Neural crest cell (in vitro differentiated cells): ENCODE results near the gene OR2D3. TPM values are rescaled to one million over a fixed set of nuclear protein-coding genes. Genes with fewer than 3 reads are reported as not detected.
"Not testable (repeated sequence)": the region's sequence is repeated elsewhere in the genome, so short reads cannot be mapped to it uniquely, and the experiment has no call there.

Source experiments
- DNase-seq: peaks from one replicate; pipeline ENCODE4 v3.0.0; 2021; ENCODE audit warnings: low read depth, mixed read lengths, low spot score
- H3K27ac Mint-ChIP-seq: one replicate; pipeline ENCODE4 v1.8.0; 2021; ENCODE audit warnings: mild to moderate bottlenecking, mixed read lengths; ENCODE audit not compliant: unreplicated experiment
- H3K27me3 Mint-ChIP-seq: 2 replicates; pipeline ENCODE4 v1.8.0; 2021; ENCODE audit warnings: low read depth, mild to moderate bottlenecking, mixed read lengths
- H3K36me3 Mint-ChIP-seq: 2 replicates; pipeline ENCODE4 v1.8.0; 2021; ENCODE audit warnings: low read depth, mild to moderate bottlenecking, mixed read lengths
- H3K4me1 Mint-ChIP-seq: 2 replicates; pipeline ENCODE4 v1.8.0; 2021; ENCODE audit warnings: mixed read lengths
- H3K4me3 Mint-ChIP-seq: one replicate; pipeline ENCODE4 v1.8.0; 2021; ENCODE audit warnings: mild to moderate bottlenecking, mixed read lengths
- H3K9me3 Mint-ChIP-seq: 2 replicates; pipeline ENCODE4 v1.8.0; 2021; ENCODE audit warnings: mixed read lengths
- total RNA-seq: library from RNA; stranded (reverse); gene quantifications from 2 replicates; pipeline ENCODE4 v1.2.1, GENCODE V29; 2021
- TF ChIP-seq, protein P1 (sequence below): fragments of 200-600 bp; sonication (generic); conservative IDR thresholded peaks from 2 replicates; pipeline ENCODE4 v1.5.0; 2021; ENCODE audit warnings: antibody characterized with exemption, mild to moderate bottlenecking

Gene OR2D3
- total RNA-seq, 1 donor from 2014 or later: not detected

DNA sequence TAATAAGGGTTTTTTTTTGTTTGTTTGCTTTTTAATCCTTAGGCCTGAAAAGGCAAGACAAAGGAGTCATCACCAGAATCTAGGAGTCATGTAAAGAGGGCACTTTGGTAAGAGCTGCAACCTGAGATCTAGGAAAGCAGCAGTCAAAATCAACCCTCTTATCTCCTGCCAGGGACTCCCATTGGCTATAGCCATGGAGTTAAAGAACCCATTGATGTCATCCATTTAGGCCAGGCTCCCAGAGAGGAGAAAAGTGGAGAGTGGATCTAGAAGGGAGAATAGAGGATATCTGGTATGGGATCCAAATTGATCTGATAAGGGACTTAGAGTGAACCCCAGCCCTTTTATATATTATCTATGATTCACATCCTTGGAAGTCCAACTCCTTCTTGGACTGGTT, 41.3 kb downstream of the OR2D3 start:
- Mint-ChIP-seq H3K27ac (no peak overlapping the region), H3K4me3 (no peak overlapping the region), H3K27me3 (no peaks in the 10 kb centered on the region), H3K36me3 (peaks cover 11% of the 10 kb centered on the region), H3K4me1 (no peaks in the 10 kb centered on the region), H3K9me3 (no peaks in the 10 kb centered on the region)
- DNase-seq: no peak
- TF ChIP-seq, protein P1, sequence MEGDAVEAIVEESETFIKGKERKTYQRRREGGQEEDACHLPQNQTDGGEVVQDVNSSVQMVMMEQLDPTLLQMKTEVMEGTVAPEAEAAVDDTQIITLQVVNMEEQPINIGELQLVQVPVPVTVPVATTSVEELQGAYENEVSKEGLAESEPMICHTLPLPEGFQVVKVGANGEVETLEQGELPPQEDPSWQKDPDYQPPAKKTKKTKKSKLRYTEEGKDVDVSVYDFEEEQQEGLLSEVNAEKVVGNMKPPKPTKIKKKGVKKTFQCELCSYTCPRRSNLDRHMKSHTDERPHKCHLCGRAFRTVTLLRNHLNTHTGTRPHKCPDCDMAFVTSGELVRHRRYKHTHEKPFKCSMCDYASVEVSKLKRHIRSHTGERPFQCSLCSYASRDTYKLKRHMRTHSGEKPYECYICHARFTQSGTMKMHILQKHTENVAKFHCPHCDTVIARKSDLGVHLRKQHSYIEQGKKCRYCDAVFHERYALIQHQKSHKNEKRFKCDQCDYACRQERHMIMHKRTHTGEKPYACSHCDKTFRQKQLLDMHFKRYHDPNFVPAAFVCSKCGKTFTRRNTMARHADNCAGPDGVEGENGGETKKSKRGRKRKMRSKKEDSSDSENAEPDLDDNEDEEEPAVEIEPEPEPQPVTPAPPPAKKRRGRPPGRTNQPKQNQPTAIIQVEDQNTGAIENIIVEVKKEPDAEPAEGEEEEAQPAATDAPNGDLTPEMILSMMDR: no peak

GRCh38 chr11:6962673-6963072, 41.9 kb downstream of the OR2D3 start:
- no peak overlapping the region for H3K27ac Mint-ChIP-seq
- DNase-seq: no peak
- no peaks in the 10 kb centered on the region for H3K9me3 Mint-ChIP-seq
- H3K27me3 Mint-ChIP-seq: no peaks in the 10 kb centered on the region
- TF ChIP-seq, protein P1: no peak
- H3K4me1 Mint-ChIP-seq: no peaks in the 10 kb centered on the region
- no peak overlapping the region for H3K4me3 Mint-ChIP-seq
- H3K36me3 Mint-ChIP-seq: peaks cover 9% of the 10 kb centered on the region

- no peaks in the 10 kb centered on the region for H3K9me3 Mint-ChIP-seq
- DNase-seq: no peak
- H3K36me3 Mint-ChIP-seq: peaks cover 9% of the 10 kb centered on the region
- no peak overlapping the region for H3K27ac Mint-ChIP-seq
- H3K27me3 Mint-ChIP-seq: no peaks in the 10 kb centered on the region
- TF ChIP-seq, protein P1: no peak
- peaks cover 3% of the 10 kb centered on the region for H3K4me1 Mint-ChIP-seq
- H3K4me3 Mint-ChIP-seq: no peak overlapping the region
Measured at GRCh38 chr11:6968816-6969215, 48.0 kb downstream of the OR2D3 start.

- H3K9me3 Mint-ChIP-seq, H3K27me3 Mint-ChIP-seq, H3K4me1 Mint-ChIP-seq: not testable (repeated sequence)
Measured at GRCh38 chr11:6969854-6970253, 49.1 kb downstream of the OR2D3 start.

More at GRCh38 chr11:6969854-6970253, 49.1 kb downstream of the OR2D3 start:
- not testable (repeated sequence) for H3K27ac Mint-ChIP-seq, H3K36me3 Mint-ChIP-seq, H3K4me3 Mint-ChIP-seq, DNase-seq

Other genes with a start within 250 kb of the OR2D3 start
- gene MRPL17, start 237.7 kb upstream of the OR2D3 start, total RNA-seq: 47.2 and 58.9 TPM in 2 replicates
- gene OR2AG2, start 149.0 kb upstream of the OR2D3 start, total RNA-seq: 0.25 and 0.54 TPM in 2 replicates
- gene OR2AG1, start 138.0 kb upstream of the OR2D3 start, total RNA-seq: not detected in 2 replicates
- 0.20 and 0.21 TPM in 2 replicates for gene OR6A2, start 121.3 kb upstream of the OR2D3 start, total RNA-seq
- gene OR10A5, start 75.3 kb upstream of the OR2D3 start, total RNA-seq: not detected in 2 replicates
- not detected in 2 replicates for gene OR10A2, start 57.9 kb upstream of the OR2D3 start, total RNA-seq
- not detected in 2 replicates for gene OR10A4, start 44.4 kb upstream of the OR2D3 start, total RNA-seq
- 0.27 and 0.44 TPM in 2 replicates for gene OR2D2, start 28.5 kb upstream of the OR2D3 start, total RNA-seq
- gene ZNF215, start 5.4 kb downstream of the OR2D3 start, total RNA-seq: 10.2 and 11.2 TPM in 2 replicates
- 6.5 and 7.3 TPM in 2 replicates for gene ZNF214, start 99.3 kb downstream of the OR2D3 start, total RNA-seq
- gene NLRP14, start 99.5 kb downstream of the OR2D3 start, total RNA-seq: 0.30 and 0.51 TPM in 2 replicates
- gene RBMXL2, start 168.0 kb downstream of the OR2D3 start, total RNA-seq: 0.20 and 0.21 TPM in 2 replicates